HL-60 (cell line): Measurements from ENCODE around the gene ATP9B.

Source experiments
- DNase-seq, 2 experiments: peaks; one replicate each; pipeline ENCODE4 v3.0.0-alpha.2; 2010 to 2020; ENCODE audit warnings: low read depth in 1 of 2, low spot score in 1 of 2
- H3K27ac ChIP-seq: fragments of 250-450 bp; sonication (Bioruptor Pico); replicated peaks from 2 replicates; pipeline ENCODE4 v1.5.1; 2020; ENCODE audit warnings: mild to moderate bottlenecking, moderate library complexity
- H3K27me3 ChIP-seq: fragments of 250-450 bp; sonication (Bioruptor Pico); 2 replicates; pipeline ENCODE4 v1.5.1; 2021; ENCODE audit warnings: mild to moderate bottlenecking, moderate library complexity; ENCODE audit not compliant: insufficient read depth, poor library complexity, severe bottlenecking
- H3K4me3 ChIP-seq: replicated peaks from 2 replicates; pipeline ENCODE4 v1.5.1; 2011; ENCODE audit warnings: mild to moderate bottlenecking, control low read depth, low read length; ENCODE audit not compliant: insufficient read depth
- GABPA ChIP-seq: IDR thresholded peaks from 2 replicates; pipeline ENCODE4 v1.6.1; 2012; ENCODE audit warnings: low read depth
- POLR2AphosphoS5 ChIP-seq: IDR thresholded peaks from 2 replicates; pipeline ENCODE4 v1.6.1; 2012; ENCODE audit warnings: low read depth
- SPI1 ChIP-seq: IDR thresholded peaks from 2 replicates; pipeline ENCODE4 v1.6.1; 2012; ENCODE audit warnings: low read depth, mild to moderate bottlenecking, borderline replicate concordance
- TF ChIP-seq, protein P1 (sequence below): IDR thresholded peaks from 2 replicates; pipeline ENCODE4 v1.6.1; 2012; ENCODE audit warnings: low read depth; ENCODE audit not compliant: insufficient replicate concordance
- TF ChIP-seq, protein P2 (sequence below): IDR thresholded peaks from one replicate; pipeline ENCODE4 v1.5.1; 2011; ENCODE audit warnings: low read length, control low read depth, inconsistent platforms; ENCODE audit not compliant: insufficient read depth

The ATP9B gene

DNA sequence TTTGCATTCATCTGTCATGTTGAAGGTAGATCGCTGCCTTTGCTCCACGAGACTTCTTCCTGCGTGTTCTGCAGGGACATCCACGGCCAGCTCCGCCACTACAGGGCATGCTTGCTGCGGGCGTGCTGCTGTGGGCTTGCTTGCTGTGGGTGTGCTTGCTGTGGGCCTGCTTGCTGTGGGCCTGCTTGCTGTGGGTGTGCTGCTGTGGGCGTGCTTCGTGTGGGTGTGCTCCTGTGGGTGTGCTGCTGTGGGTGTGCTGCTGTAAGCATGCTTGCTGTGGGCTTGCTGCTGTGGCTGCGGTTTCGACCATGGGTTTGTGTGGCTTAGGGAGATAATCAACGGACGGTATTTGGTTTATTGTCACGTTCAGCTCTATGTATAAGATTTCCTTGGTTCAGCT is 165.2 kb downstream of the ATP9B start:
- H3K27me3 ChIP-seq, result no peaks in the 10 kb centered on the region
- no peak for DNase-seq
- H3K4me3 ChIP-seq, result no peak overlapping the region
- no peak overlapping the region for H3K27ac ChIP-seq
- TF ChIP-seq, protein P1, sequence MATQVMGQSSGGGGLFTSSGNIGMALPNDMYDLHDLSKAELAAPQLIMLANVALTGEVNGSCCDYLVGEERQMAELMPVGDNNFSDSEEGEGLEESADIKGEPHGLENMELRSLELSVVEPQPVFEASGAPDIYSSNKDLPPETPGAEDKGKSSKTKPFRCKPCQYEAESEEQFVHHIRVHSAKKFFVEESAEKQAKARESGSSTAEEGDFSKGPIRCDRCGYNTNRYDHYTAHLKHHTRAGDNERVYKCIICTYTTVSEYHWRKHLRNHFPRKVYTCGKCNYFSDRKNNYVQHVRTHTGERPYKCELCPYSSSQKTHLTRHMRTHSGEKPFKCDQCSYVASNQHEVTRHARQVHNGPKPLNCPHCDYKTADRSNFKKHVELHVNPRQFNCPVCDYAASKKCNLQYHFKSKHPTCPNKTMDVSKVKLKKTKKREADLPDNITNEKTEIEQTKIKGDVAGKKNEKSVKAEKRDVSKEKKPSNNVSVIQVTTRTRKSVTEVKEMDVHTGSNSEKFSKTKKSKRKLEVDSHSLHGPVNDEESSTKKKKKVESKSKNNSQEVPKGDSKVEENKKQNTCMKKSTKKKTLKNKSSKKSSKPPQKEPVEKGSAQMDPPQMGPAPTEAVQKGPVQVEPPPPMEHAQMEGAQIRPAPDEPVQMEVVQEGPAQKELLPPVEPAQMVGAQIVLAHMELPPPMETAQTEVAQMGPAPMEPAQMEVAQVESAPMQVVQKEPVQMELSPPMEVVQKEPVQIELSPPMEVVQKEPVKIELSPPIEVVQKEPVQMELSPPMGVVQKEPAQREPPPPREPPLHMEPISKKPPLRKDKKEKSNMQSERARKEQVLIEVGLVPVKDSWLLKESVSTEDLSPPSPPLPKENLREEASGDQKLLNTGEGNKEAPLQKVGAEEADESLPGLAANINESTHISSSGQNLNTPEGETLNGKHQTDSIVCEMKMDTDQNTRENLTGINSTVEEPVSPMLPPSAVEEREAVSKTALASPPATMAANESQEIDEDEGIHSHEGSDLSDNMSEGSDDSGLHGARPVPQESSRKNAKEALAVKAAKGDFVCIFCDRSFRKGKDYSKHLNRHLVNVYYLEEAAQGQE, result no peak
- no peak for TF ChIP-seq SPI1
- TF ChIP-seq GABPA, result no peak
- no peak for TF ChIP-seq POLR2AphosphoS5
- TF ChIP-seq, protein P2, sequence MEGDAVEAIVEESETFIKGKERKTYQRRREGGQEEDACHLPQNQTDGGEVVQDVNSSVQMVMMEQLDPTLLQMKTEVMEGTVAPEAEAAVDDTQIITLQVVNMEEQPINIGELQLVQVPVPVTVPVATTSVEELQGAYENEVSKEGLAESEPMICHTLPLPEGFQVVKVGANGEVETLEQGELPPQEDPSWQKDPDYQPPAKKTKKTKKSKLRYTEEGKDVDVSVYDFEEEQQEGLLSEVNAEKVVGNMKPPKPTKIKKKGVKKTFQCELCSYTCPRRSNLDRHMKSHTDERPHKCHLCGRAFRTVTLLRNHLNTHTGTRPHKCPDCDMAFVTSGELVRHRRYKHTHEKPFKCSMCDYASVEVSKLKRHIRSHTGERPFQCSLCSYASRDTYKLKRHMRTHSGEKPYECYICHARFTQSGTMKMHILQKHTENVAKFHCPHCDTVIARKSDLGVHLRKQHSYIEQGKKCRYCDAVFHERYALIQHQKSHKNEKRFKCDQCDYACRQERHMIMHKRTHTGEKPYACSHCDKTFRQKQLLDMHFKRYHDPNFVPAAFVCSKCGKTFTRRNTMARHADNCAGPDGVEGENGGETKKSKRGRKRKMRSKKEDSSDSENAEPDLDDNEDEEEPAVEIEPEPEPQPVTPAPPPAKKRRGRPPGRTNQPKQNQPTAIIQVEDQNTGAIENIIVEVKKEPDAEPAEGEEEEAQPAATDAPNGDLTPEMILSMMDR, result no peak

DNA sequence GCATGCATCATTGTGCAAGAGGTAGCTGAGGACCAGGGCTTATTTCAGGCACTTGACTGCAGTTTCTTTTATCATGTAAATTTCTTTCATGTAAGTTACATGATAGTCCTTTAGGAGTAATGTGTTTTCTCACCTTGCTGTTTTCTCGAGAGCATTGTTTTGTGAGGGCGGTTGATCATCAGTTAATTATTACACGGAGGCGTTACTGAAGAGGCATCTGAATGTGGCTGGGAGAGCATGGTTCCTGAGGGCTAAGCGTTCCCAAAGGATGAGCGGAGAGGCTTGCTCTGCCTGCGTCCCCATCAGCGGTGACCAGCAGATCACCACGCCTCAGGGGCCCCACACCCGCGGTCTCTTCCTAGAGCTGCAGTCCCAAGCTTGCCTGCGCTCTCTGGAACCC is 170.4 kb downstream of the ATP9B start:
- DNase-seq, result no peak
- no peak overlapping the region for H3K4me3 ChIP-seq
- TF ChIP-seq SPI1 (no peak), POLR2AphosphoS5 (no peak), GABPA (no peak)
- TF ChIP-seq, protein P2, result no peak
- no peak overlapping the region for H3K27ac ChIP-seq
- no peaks in the 10 kb centered on the region for H3K27me3 ChIP-seq

DNA sequence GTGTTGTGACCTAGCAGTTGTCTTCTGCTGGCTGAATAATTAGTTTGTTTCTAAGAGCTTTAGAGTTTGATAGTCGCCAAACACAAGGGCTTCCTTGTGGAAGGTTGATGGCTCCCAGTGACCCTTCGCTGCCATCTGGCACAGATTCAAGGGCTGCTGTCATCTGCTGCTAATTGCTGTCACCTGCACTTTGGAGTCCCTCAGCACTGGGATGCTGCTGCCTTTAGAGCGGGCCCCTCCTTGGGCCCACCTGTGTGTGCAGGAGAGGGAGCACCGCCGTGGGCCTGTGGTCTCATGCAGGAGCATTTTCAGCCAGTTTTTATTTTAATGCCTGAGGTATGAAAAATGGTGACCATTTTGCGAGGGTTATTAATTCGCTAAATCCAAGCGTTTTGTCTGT is 172.6 kb downstream of the ATP9B start:
- no peak overlapping the region for H3K27ac ChIP-seq
- H3K27me3 ChIP-seq, result no peaks in the 10 kb centered on the region
- DNase-seq, result no peak
- TF ChIP-seq, protein P2, result no peak
- TF ChIP-seq SPI1 (no peak), GABPA (no peak), POLR2AphosphoS5 (no peak)
- TF ChIP-seq, protein P1, result no peak
- no peak overlapping the region for H3K4me3 ChIP-seq

DNA sequence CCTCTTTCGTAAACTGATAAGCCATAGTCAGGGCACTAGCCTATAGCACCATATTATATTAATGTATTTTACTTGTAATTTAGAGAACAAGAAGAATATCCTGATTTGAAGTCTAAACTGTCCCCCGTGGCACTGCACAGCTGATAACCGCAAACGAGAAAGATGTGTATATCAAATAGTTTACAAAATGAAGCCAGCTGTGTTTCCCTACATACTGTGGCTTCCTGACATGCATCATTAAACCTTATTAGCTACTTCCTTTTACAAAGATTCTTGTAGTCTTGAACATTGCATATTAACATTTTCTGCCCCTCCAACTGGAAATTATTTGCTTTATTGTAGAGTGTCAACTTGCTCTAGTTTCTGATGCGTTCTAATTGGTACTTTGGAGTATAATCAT is 173.1 kb downstream of the ATP9B start:
- no peak overlapping the region for H3K4me3 ChIP-seq
- no peak overlapping the region for H3K27ac ChIP-seq
- DNase-seq, result no peak
- TF ChIP-seq, protein P2, result no peak
- TF ChIP-seq SPI1 (no peak), GABPA (no peak), POLR2AphosphoS5 (no peak)
- TF ChIP-seq, protein P1, result no peak
- no peaks in the 10 kb centered on the region for H3K27me3 ChIP-seq
